Transverse colon (tissue), 3 donors: ENCODE results near the gene DENND2D.

Experiments used
- EP300 ChIP-seq: sonication (generic); formaldehyde crosslinking; IDR thresholded peaks from one replicate; pipeline ENCODE4 v1.6.1; 2017; ENCODE audit warnings: antibody characterized with exemption, low read depth
- TF ChIP-seq, protein P1 (sequence below), 5 experiments: fragments of 200-600 bp in 3 of 5; fragments of 450-650 bp in 2 of 5; sonication (generic) in 3 of 5; IDR thresholded peaks; 1 replicate in 2 of 5; 2 replicates in 3 of 5; pipeline ENCODE4 v1.5.1; 2016 to 2017; ENCODE audit warnings: antibody characterized with exemption in 5 of 5, inconsistent platforms in 3 of 5, mild to moderate bottlenecking in 2 of 5, moderate library complexity in 1 of 5

DNA sequence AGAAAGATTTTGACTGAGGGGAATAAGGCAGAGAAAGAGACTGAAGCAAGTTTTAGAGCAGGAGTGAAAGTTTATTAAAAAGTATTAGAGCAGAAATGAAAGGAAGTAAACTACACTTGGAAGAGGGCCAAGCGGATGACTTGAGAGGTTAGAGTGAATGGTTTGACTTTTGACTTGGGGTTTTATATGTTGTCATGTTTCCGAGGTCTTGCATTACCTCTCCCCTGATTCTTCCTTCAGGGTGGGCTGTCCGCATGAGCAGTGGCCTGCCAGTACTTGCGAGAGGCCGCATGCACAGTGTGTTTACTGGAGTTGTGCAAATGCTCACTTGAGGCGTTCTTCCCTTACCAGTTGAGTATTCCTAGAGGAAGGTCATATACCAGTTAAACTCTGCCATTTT, 13.0 kb upstream of the DENND2D start:
- TF ChIP-seq, protein P1, sequence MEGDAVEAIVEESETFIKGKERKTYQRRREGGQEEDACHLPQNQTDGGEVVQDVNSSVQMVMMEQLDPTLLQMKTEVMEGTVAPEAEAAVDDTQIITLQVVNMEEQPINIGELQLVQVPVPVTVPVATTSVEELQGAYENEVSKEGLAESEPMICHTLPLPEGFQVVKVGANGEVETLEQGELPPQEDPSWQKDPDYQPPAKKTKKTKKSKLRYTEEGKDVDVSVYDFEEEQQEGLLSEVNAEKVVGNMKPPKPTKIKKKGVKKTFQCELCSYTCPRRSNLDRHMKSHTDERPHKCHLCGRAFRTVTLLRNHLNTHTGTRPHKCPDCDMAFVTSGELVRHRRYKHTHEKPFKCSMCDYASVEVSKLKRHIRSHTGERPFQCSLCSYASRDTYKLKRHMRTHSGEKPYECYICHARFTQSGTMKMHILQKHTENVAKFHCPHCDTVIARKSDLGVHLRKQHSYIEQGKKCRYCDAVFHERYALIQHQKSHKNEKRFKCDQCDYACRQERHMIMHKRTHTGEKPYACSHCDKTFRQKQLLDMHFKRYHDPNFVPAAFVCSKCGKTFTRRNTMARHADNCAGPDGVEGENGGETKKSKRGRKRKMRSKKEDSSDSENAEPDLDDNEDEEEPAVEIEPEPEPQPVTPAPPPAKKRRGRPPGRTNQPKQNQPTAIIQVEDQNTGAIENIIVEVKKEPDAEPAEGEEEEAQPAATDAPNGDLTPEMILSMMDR (IDR thresholded peaks at IDR 0.05), result no peak
- no peak for TF ChIP-seq EP300
